B cell (primary cell): ENCODE results near the gene FADS2.

Experiments
- CTCF ChIP-seq: fragments of 200-600 bp; IDR thresholded peaks from one replicate; pipeline ENCODE4 v1.8.0; 2022; ENCODE audit warnings: antibody characterized with exemption, mild to moderate bottlenecking
- EZH2 ChIP-seq: IDR thresholded peaks from 2 replicates; pipeline ENCODE4 v1.6.1; 2012; ENCODE audit warnings: borderline replicate concordance, low read depth, mild to moderate bottlenecking, moderate library complexity, low read length; ENCODE audit not compliant: insufficient read depth, poor library complexity, severe bottlenecking

- TF ChIP-seq CTCF (no peak), EZH2 (no peak)
Measured at GRCh38 chr11:61870541-61871031, 42.5 kb downstream of the FADS2 start.
